Measurements from ENCODE around the gene IFNA1.

- TF ChIP-seq POLR2A (IDR thresholded peaks at IDR 0.05) (no peak), CTCF (IDR thresholded peaks at IDR 0.05) (no peak)
These were observed 24.6 kb upstream of the IFNA1 start for GRCh38 chr9:21415493-21416267.

Data from tibial nerve (tissue), 3 donors.